Parathyroid adenoma (tissue), 2 donors: ENCODE measurements around the gene PES1.

Experiments
- H2AFZ ChIP-seq: fragments of 300-600 bp; sonication (generic); one replicate; pipeline ENCODE4 v1.7.0; 2017; ENCODE audit warnings: antibody characterized with exemption, mild to moderate bottlenecking
- H3K27ac ChIP-seq: fragments of 300-600 bp; sonication (generic); one replicate; pipeline ENCODE4 v1.7.0; 2017
- H3K27me3 ChIP-seq: fragments of 300-600 bp; sonication (generic); one replicate; pipeline ENCODE4 v1.7.0; 2017; ENCODE audit warnings: low read length; ENCODE audit not compliant: control insufficient read depth, insufficient read depth
- H3K36me3 ChIP-seq: fragments of 300-600 bp; sonication (generic); one replicate; pipeline ENCODE4 v1.7.0; 2017; ENCODE audit warnings: low read length; ENCODE audit not compliant: control insufficient read depth, insufficient read depth
- H3K4me1 ChIP-seq: fragments of 300-600 bp; sonication (generic); one replicate; pipeline ENCODE4 v1.7.0; 2017; ENCODE audit warnings: control low read depth
- H3K4me2 ChIP-seq: fragments of 300-600 bp; sonication (generic); one replicate; pipeline ENCODE4 v1.7.0; 2017; ENCODE audit warnings: low read length
- H3K4me3 ChIP-seq: fragments of 300-600 bp; sonication (generic); one replicate; pipeline ENCODE4 v1.7.0; 2017; ENCODE audit warnings: low read depth, low read length
- H3K79me2 ChIP-seq: fragments of 300-600 bp; sonication (generic); one replicate; pipeline ENCODE4 v1.7.0; 2017; ENCODE audit warnings: control low read depth
- H3K9ac ChIP-seq: fragments of 300-600 bp; sonication (generic); one replicate; pipeline ENCODE4 v1.7.0; 2017; ENCODE audit warnings: mild to moderate bottlenecking
- H3K9me3 ChIP-seq: fragments of 300-600 bp; sonication (generic); one replicate; pipeline ENCODE4 v1.7.0; 2017; ENCODE audit warnings: low read length; ENCODE audit not compliant: control insufficient read depth
- TF ChIP-seq, protein P1 (sequence below): fragments of 300-600 bp; sonication (generic); IDR thresholded peaks from one replicate; pipeline ENCODE4 v1.7.0; 2017; ENCODE audit warnings: antibody characterized with exemption, mild to moderate bottlenecking
- donor health status: primary hyperparathyroidism.

Gene PES1

DNA sequence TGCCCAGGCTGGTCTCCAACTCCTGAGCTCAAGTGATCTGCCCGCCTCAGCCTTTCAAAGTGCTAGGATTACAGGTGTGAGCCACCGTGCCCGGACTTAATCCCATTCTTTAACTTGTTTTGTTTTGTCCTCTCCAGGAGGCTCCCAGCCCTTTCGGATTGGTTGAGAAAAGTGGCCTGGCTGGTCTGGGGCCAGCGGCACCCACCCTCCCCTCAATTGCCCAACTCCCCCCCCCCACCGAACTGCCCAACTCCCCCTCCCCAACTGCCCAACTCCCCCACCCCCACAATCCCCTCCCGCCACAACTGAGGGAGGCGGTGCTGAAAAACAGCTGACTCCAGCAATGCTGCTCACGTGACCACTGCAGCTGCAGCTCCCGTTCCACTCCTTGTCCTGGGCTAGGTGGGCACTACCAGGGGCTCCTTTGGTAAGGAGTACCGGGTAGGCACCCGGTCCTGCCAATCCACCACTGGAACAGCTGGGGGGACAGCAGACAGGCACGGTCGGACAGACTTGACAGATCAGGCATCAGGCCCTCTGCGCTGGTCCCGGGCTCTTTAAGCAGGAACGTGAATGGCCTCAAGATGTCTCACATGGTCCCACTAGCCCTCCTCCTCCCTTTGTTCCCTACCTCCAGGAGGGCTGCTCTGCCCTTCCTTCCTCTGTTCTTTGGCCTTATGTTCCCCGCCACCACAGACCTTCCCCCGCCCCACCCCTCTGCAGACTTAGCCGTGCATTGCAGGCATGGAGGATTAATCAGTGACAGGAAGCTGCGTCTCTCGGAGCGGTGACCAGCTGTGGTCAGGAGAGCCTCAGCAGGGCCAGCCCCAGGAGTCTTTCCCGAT, 15.0 kb upstream of the PES1 start, which contains the start of gene TCN2:
Gene TCN2, plus strand, starts transcription at position 720 of the 845 bp plus-strand sequence. CDS start 158 bp downstream, outside the sequence.
- peaks cover 4% of the 10 kb centered on the region for H3K4me1 ChIP-seq

DNA sequence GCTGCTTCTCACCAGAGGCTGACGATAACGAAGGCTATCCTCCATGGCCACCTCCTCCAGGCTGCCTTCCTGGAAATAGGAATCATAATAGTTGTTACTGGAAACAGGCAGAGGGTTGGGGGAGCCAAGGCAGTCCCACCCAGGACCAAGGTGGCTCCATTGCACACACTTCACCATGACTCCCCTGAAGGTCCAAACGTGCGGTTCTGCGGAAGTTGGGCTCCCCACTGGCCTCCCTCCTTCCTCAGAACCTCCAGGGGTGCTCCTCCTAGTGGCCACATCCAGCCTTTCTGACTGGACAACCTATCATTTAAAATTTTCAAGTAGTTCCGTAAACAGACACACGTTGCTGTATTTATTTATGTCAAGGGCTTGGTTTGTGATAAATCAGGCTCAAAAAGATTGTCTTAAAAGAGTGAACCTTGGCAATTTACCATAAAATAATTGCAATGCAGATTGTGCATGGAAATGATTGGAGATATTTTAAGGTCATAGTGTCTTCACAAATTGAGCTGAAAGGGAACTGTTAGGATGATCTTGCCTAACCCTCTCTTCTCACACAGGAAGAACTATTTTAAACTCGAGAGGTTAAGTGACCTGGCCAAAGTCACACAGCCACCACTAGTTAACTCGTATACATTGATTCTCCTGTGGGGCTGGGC, 13.9 kb upstream of the PES1 start:
- no peaks in the 10 kb centered on the region for H3K9me3 ChIP-seq
- H3K4me3 ChIP-seq: no peak overlapping the region
- H2AFZ ChIP-seq: peak overlapping the region; percentile 10
- H3K4me1 ChIP-seq: peaks cover 4% of the 10 kb centered on the region
- TF ChIP-seq, protein P1, sequence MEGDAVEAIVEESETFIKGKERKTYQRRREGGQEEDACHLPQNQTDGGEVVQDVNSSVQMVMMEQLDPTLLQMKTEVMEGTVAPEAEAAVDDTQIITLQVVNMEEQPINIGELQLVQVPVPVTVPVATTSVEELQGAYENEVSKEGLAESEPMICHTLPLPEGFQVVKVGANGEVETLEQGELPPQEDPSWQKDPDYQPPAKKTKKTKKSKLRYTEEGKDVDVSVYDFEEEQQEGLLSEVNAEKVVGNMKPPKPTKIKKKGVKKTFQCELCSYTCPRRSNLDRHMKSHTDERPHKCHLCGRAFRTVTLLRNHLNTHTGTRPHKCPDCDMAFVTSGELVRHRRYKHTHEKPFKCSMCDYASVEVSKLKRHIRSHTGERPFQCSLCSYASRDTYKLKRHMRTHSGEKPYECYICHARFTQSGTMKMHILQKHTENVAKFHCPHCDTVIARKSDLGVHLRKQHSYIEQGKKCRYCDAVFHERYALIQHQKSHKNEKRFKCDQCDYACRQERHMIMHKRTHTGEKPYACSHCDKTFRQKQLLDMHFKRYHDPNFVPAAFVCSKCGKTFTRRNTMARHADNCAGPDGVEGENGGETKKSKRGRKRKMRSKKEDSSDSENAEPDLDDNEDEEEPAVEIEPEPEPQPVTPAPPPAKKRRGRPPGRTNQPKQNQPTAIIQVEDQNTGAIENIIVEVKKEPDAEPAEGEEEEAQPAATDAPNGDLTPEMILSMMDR: peak; percentile 45
- no peak overlapping the region for H3K4me2 ChIP-seq
- no peaks in the 10 kb centered on the region for H3K27me3 ChIP-seq
- no peaks in the 10 kb centered on the region for H3K36me3 ChIP-seq
- H3K9ac ChIP-seq: no peak overlapping the region
- H3K27ac ChIP-seq: no peak overlapping the region
- H3K79me2 ChIP-seq: no peaks in the 10 kb centered on the region

More for the DNA sequence above, 15.0 kb upstream of the PES1 start, which contains the start of gene TCN2:
- peak within 1 kb of the TSS; percentile 75 for H3K4me2 ChIP-seq
- no peaks in the 10 kb centered on the region for H3K9me3 ChIP-seq
- no peaks in the 10 kb centered on the region for H3K79me2 ChIP-seq
- H3K4me3 ChIP-seq: peak within 1 kb of the TSS; percentile 41
- no peaks in the 10 kb centered on the region for H3K36me3 ChIP-seq
- peak within 1 kb of the TSS; percentile 61 for H3K27ac ChIP-seq
- no peaks in the 10 kb centered on the region for H3K27me3 ChIP-seq
- TF ChIP-seq, protein P1: no peak
- H3K9ac ChIP-seq: no peak within 1 kb of the TSS
- H2AFZ ChIP-seq: peak within 1 kb of the TSS; percentile 91

DNA sequence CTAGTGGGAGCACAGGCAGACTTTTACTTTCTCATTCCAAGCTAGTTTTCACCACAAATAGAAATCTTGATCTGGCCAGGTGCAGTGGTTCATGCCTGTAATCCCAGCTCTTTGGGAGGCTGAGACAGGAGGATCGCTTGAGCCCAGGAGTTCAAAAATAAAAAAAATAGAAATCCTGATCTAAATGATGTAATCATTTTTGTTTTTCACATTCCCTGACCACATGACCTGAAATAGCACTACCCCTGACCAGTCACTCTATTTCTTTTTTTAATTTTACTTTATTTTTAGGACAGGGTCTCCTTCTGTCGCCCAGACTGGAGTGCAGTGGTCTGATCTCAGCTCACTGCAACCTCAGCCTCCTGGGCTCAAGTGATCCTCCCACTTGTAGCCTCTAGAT, 13.0 kb upstream of the PES1 start:
- no peaks in the 10 kb centered on the region for H3K27me3 ChIP-seq
- no peak overlapping the region for H3K9ac ChIP-seq
- H3K4me1 ChIP-seq: peaks cover 4% of the 10 kb centered on the region
- H3K9me3 ChIP-seq: no peaks in the 10 kb centered on the region
- no peak overlapping the region for H3K27ac ChIP-seq
- no peaks in the 10 kb centered on the region for H3K36me3 ChIP-seq
- no peak overlapping the region for H3K4me3 ChIP-seq
- no peak overlapping the region for H2AFZ ChIP-seq
- no peak overlapping the region for H3K4me2 ChIP-seq
- TF ChIP-seq, protein P1: no peak
- H3K79me2 ChIP-seq: no peaks in the 10 kb centered on the region

DNA sequence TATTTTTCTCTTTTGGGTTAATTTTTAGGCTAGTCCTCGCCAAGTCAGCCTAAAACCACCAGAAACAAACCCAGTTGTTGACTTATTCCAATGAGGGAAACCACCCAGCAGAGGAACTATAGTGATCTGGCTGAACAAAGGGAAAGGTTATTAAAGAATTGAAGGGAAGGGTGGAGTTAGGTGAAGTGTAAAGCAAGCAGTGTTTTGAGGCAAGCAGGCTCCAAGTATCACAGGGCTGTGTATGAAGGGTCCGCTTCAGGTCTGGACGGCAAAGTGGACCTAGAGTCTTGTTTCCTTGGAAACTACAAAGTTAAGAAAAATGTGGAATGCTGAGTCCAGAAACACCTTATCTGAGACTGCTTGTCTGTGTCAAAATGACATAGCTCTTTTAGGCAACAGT, 12.1 kb upstream of the PES1 start:
- Histone ChIP-seq H2AFZ (no peak overlapping the region), H3K4me1 (peaks cover 4% of the 10 kb centered on the region), H3K4me3 (no peak overlapping the region), H3K27ac (no peak overlapping the region), H3K79me2 (no peaks in the 10 kb centered on the region), H3K4me2 (no peak overlapping the region), H3K27me3 (no peaks in the 10 kb centered on the region), H3K36me3 (no peaks in the 10 kb centered on the region), H3K9ac (no peak overlapping the region), H3K9me3 (no peaks in the 10 kb centered on the region)
- TF ChIP-seq, protein P1: no peak
